DMS53 (cell line): ENCODE measurements around the gene INO80E.
"Not testable (repeated sequence)": the region's sequence is repeated elsewhere in the genome, so short reads cannot be mapped to it uniquely, and the experiment has no call there.

Experiments used
- DNase-seq: peaks from one replicate; lab custom pipeline; 2025; lab: John Stamatoyannopoulos, UW

INO80E gene

DNA sequence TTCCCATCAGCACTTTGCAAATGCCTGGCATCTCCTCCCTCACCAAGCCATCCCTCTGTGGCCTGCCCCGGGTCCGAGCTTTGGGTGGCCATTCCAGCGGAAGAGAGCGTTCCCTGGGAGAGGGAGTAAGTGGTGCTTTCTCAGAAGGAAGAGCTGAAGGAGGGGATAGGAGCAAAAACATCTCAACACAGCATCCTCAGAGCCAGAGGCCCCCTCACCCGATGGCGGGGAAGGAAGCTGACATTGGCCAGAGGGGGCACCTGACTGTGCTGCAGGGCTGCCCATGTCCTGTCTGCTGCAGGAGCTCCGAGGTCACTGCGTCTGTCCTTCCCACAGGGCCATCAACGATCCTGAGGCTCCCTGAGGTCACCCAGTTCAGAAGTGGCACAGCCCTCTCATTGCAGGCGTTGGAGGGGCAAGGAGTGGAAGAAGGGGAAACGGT, 35.5 kb downstream of the INO80E start:
- no peak for DNase-seq

DNA sequence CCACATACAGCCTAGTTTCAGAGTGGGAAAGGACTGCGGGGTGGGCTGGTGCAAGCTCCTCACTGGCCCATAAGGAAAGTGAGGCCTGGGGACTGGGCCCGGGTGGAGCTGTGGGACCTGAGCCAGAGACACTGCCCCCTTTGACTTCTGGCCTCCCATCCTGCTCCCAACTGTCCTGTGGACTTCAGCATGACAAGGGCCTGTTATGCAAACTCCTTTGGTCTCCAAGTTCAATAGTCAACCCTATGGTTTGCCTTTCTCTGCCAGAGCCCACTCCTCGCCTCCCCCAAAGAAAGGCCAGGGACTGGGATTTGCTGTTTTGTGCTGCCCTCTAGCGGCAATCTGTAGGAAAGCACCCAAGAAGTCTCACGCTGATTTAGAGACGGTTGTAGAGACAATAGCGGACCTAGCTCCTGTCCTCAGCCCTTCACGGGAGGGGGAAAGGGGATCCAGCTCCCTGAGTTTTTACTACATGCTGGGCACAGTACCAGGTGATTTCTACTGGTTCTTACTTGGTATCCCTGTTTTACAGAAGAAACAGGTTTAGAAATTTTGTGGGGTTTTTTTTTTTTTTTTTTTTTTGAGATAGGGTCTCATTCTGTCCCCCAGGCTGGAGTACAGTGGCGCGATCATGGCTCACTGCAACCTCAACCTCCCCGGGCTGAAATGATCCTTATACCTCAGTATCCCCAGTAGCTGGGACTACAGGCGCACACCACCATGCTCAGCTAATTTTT, 36.2 kb downstream of the INO80E start:
- peak; percentile 77 for DNase-seq

DNA sequence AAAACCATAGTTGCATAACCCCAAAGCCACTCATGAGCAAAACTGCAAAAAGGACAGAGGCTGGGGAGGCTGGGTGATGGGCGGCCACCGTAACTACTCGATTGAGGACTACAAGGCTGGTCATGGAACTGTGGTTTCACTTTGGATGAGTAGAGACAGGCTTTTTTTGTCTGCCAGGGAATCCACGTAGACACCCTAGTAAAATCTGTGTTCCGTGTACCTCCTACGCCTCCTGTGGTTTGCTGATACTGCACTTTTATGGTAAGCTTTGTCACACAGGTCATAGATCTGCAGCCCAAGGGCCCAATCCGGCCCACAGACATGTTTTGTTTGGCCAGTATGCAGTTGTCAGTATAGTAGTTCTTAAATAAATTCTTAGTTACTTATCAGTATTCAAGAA, 37.2 kb downstream of the INO80E start:
- DNase-seq = no peak

DNA sequence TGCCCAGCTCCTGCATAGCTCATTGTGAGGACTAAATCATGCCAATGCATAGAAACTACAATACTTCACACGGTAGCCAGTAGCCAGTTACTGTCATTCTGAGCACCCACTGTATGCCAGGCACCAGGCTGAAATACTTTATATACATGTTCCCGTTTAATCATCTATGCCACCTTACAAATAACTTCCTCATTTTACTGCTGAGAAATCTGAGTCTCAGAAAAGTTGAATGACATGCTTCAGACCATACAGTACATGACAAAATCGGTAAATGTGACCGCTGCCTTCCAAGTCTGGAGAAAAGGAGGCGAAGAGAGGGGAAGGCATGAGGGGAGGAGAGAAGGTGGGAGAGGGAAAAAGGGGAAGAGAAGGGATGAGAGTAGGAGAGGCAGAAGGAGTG, 44.2 kb downstream of the INO80E start:
- DNase-seq = no peak

DNA sequence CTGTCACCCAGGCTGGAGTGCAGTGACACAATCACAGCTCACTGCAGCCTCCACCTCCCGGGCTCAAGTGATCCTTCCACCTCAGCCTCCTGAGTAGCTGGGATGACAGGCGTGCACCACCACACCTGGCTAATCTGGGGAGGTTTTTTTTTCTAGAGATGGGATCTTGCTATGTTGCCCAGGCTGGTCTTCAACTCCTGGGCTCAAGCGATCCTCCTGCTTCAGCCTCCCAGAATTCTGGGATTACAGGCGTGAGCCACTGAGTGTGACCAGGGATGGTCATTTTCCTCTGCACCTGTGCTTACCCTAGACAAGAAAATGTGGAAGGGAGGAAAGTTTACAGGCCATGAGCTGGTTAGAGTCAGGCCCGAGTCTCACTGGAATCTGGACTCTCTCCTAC, 44.6 kb downstream of the INO80E start:
- DNase-seq = not testable (repeated sequence)

DNA sequence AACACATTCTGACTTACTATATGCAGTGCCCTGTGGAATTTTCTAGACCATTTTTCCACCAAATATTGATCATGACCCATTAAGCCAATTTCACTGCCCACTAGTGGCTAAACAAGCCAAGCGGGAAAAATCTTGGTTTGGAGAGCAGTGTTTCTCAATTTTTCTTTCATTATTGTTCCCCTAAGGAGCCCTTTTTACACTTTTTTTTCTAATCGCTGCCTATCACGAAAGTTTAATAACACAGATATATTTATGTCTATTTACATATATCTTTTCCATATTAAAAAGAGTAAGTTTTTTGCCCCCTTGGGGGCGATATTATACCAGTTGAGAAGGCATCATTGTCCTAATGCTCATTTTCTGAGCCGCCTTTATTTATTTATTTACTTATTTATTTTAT, 45.8 kb downstream of the INO80E start:
- DNase-seq = peak; percentile 33

DNA sequence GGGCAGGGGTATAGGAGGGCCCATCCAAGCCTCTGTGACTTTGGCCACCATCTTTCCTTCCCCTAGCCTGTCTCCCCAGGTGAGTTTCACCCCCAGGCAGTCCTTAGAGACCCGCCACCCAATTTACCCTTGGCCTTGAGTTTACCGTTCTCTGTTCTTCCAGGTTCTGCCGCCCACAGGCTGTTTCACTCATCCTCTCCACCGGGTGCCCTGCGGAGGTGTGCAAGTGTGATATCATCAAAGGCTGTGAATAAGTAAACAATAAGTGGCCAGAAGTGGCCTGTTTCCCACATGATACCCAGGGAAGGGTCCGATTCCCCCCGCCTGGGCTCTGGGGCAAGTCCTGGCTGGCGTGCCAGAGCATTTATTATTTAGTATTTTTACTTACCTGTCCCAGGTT, 50.1 kb downstream of the INO80E start:
- peak; percentile 23 for DNase-seq

DNA sequence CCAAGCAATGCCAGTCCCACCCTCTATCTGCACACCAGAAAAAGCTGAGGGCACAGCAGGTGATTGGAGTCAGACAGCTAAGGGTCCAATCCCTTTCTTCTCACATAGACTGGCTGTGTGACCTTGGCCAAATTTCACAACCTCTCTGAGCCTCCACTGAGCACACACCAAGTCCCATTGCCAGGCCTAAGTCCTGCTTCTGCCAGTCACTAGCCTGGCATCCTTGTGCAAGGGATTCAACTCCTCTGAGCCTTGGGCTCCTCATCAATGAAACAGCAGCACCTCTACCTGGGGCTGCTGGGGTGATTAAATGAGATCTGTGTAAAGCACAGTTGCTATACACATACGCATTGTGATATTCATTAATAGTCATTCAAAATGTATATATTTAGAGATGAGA, 50.5 kb downstream of the INO80E start:
- no peak for DNase-seq

DNA sequence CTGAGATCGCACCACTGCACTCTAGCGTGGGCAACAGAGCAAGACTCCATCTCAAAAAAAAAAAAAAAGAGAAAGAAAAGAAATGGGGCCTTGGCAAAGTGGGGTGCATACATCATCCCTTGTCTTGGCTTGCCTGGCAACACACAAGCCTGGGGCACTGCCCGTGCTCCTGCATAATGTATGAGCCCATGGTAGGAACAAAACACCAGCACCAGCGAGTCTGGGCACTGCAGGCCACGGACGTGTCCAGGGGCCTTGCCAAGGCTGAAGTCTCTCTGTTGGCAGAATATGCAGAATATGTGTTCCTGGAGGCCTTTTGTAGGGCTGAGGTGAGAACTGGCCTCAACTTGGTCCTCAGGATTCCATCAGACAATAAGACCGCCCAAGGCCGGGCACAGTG, 53.8 kb downstream of the INO80E start:
- no peak for DNase-seq

DNA sequence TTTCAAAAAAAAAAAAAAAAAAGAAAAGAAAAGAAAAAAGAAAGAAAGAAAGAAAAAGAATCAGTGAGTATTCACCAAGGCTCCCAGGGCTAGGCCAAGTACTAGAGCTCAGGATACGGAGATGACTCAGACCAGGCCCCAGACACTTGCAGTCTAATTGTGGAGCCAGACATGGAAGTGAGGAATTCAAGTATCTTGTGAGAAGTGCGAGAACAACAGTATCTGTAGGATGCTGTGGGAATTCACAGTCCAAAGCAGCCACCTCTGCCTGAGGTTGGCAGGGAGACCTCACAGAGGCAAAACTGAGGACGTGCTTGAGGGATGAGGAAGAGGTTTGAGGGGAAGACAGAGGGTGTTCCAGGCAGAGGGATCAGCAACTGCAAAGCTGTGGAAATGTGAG, 55.5 kb downstream of the INO80E start:
- no peak for DNase-seq

DNA sequence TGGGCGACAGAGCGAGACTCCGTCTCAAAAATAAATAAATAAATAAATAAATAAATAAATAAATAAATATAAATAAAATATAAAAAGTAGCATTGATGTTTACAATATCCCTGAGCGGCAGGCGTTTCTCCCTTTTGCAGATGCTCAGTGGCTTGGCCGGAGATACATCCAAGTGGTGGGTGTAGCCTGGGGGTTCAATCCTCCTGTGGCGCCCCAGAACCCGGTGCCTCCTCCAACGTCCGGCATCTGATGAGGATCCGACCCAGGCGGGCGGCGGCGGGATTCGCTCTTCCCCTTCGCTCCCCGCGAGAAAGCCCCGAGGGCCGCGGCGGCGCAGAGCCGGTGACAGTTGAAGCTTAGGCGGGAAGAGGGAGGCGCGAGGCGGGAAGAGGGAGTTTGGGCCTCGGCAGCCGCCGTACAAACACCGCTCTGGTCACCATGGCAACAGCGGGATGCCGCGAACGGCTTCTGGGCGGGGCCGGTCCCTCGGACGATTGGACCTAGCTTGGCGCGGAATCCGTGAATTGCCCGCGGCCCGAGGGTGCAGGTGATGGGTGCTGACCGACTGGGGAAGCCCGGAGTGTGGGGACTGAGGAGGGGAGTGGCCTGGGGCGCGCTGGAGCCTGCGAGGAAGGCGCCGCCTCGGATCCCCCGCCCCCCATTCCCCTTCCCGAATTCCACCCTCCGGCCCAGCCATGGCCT, 56.8 kb downstream of the INO80E start:
- peak; percentile 96 for DNase-seq

DNA sequence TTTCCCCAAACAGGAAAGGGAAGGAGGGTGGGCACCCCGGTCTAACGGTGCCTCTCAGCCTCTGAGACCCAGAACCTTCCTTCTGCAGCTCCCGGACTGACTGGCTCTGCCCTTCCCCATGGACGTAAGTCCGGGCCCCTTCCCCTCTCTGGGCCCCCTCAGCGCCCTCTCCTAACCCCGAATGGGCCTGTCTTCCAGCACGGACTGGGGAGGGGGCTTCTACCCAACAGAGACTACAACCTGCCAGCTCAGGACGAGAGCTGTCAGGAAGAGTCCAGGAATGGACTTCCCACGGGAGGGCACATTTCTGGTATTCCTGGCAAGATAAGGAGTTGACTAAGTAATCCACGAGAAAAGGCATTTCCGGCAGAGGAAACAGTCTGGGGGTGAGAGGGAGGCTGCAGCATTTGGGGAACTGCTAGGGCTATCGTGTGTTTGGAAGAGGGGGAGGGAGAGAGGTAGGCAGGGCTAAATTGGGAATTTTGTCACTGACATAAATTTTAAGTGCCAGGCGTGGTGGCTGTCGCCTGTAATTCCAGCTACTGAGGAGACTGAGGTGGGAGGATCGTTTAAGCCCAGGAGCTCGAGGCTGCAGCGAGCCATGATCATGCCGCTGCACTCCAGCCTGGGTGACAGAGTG, 57.5 kb downstream of the INO80E start:
- DNase-seq = peak; percentile 33

DNA sequence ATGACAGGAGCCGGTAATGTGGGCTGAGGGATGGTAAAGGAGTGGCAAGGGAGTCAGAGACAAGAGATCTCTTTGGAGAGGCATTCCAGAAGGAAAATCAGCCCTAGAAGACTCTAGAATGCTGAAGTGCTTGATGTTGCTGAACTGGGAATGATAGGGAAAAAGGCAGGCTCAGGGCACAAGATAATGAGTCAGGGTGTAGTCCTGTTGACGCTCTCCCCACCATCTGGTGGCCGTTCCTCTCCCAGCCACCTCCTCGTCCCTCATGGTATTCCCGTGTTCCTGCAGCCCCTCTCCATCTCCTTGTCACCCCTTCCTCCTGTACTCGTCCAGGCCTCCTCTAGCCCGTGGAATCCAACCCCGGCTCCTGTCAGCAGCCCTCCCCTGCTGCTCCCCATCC, 58.4 kb downstream of the INO80E start:
- no peak for DNase-seq

DNA sequence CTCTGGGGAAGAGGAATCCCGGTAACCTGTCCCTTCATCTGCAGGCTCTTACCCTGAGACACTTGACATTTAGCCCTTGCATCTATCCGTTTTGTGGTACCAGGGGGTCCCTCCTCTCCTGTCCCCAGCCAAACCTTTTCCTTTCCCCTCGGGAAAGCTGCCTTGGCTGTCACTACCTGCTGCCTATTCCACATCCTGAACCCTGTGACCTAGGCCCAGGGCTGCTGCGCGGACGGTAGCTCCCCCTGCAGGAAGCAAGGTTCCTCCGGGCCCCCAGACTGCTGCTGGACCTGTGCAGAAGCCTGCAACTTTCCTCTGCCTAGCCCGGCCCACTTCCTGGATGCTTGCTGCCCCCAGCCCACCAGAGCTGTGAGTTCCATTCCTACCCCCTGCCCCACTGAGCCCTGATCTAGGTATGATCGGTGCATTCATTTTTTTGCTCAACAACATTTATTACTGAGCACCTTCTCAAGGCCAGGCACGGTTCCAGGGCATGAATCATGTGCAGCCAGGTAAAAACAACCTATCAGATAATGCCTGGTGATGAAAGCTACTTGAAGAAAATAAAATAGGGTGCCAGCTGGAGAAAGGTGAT, 59.0 kb downstream of the INO80E start:
- DNase-seq = peak; percentile 49
